HG02571 (cell line): ENCODE data around the gene SLC25A42.

Experiments
- ATAC-seq: cut with Tn5 transposase; IDR thresholded peaks from one replicate; pipeline ENCODE4 v1.9.1; 2021; ENCODE audit warnings: mild to moderate bottlenecking, moderate library complexity; ENCODE audit not compliant: unreplicated experiment

SLC25A42 gene

GRCh38 chr19:19050731-19051130 lies 13.1 kb upstream of the SLC25A42 start:
- no peak for ATAC-seq

- ATAC-seq = no peak
Observed at GRCh38 chr19:19051478-19052213, 12.1 kb upstream of the SLC25A42 start.

GRCh38 chr19:19052921-19053320 lies 10.9 kb upstream of the SLC25A42 start:
- no peak for ATAC-seq

GRCh38 chr19:19053508-19054314 lies 10.1 kb upstream of the SLC25A42 start:
- ATAC-seq = no peak

- no peak for ATAC-seq
Observed at GRCh38 chr19:19054315-19054938, 9.4 kb upstream of the SLC25A42 start.

- ATAC-seq = no peak
Observed at GRCh38 chr19:19054939-19055440, 8.8 kb upstream of the SLC25A42 start.

GRCh38 chr19:19055701-19056100 lies 8.1 kb upstream of the SLC25A42 start:
- ATAC-seq = no peak

GRCh38 chr19:19056636-19057275 lies 7.0 kb upstream of the SLC25A42 start:
- ATAC-seq = no peak

- ATAC-seq = no peak
Observed at GRCh38 chr19:19057317-19057716, 6.5 kb upstream of the SLC25A42 start.

GRCh38 chr19:19057720-19058119 lies 6.1 kb upstream of the SLC25A42 start:
- ATAC-seq = no peak

- no peak for ATAC-seq
Observed at GRCh38 chr19:19059018-19059836, 4.6 kb upstream of the SLC25A42 start.

- no peak for ATAC-seq
Observed at GRCh38 chr19:19059837-19060611, 3.8 kb upstream of the SLC25A42 start.

GRCh38 chr19:19061506-19061905 lies 2.3 kb upstream of the SLC25A42 start:
- ATAC-seq = no peak

- no peak for ATAC-seq
Observed at GRCh38 chr19:19062454-19063182, 1.2 kb upstream of the SLC25A42 start.

GRCh38 chr19:19064098-19064722 lies 416 bp downstream of the SLC25A42 start:
- ATAC-seq = no peak

GRCh38 chr19:19064811-19065745 lies 1.3 kb downstream of the SLC25A42 start:
- ATAC-seq = no peak
